GM20431 (cell line): Measurements from ENCODE around the gene THOC6.

Experiments
- in situ Hi-C: fragments of 300-500 bp; cut with MseI, MboI; formaldehyde crosslinking; loops from one replicate; pipeline ENCODE4 v1.15.0; 2020; ENCODE audit warnings: low sequenced_read_pairs; ENCODE audit not compliant: unreplicated experiment

The THOC6 gene

GRCh38 chr16:3023669-3024478, at the start of gene THOC6, which contains the start of gene HCFC1R1:
Gene THOC6, plus strand, starts transcription at chr16:3024035. Its CDS starts 292 bp downstream, at chr16:3024327.
Gene HCFC1R1, minus strand, starts transcription at chr16:3023942. Its CDS starts 1 bp downstream, at chr16:3023941.
- in situ Hi-C loops, result no loop called here

GRCh38 chr16:2974319-2975056, 49.3 kb upstream of the THOC6 start:
- in situ Hi-C loops, result no loop called here

- in situ Hi-C loops, result no loop called here
Measured at GRCh38 chr16:2975161-2975795, 48.6 kb upstream of the THOC6 start.

- in situ Hi-C loops, result no loop called here
Measured at GRCh38 chr16:2976201-2976600, 47.6 kb upstream of the THOC6 start.

- in situ Hi-C loops, result no loop called here
Measured at GRCh38 chr16:2976673-2977072, 47.2 kb upstream of the THOC6 start.

- in situ Hi-C loops, result no loop called here
Measured at GRCh38 chr16:2977440-2977839, 46.4 kb upstream of the THOC6 start.

- in situ Hi-C loops, result no loop called here
Measured at GRCh38 chr16:2979669-2980226, 44.1 kb upstream of the THOC6 start.

GRCh38 chr16:2980227-2981176, 43.3 kb upstream of the THOC6 start, which contains the start of gene PKMYT1:
Gene PKMYT1, minus strand, starts transcription at chr16:2980446. Its CDS starts 789 bp downstream, at chr16:2979657.
- in situ Hi-C loops, result no loop called here

- in situ Hi-C loops, result no loop called here
Measured at GRCh38 chr16:2981177-2981898, 42.5 kb upstream of the THOC6 start.

- in situ Hi-C loops, result no loop called here
Measured at GRCh38 chr16:2981899-2982250, 42.0 kb upstream of the THOC6 start.

- in situ Hi-C loops, result no loop called here
Measured at GRCh38 chr16:2982402-2982801, 41.4 kb upstream of the THOC6 start.

GRCh38 chr16:2983706-2984136, 40.1 kb upstream of the THOC6 start:
- in situ Hi-C loops, result no loop called here

GRCh38 chr16:2985462-2985861, 38.4 kb upstream of the THOC6 start:
- in situ Hi-C loops, result no loop called here

GRCh38 chr16:2985893-2986355, 37.9 kb upstream of the THOC6 start:
- in situ Hi-C loops, result no loop called here

- in situ Hi-C loops, result no loop called here
Measured at GRCh38 chr16:2986623-2987188, 37.1 kb upstream of the THOC6 start.

GRCh38 chr16:2987286-2987685, 36.5 kb upstream of the THOC6 start:
- in situ Hi-C loops, result no loop called here

GRCh38 chr16:2987833-2988232, 36.0 kb upstream of the THOC6 start:
- in situ Hi-C loops, result no loop called here

- in situ Hi-C loops, result no loop called here
Measured at GRCh38 chr16:2988590-2989099, 35.2 kb upstream of the THOC6 start.
